GM10847 (cell line): ENCODE results near the gene CARD10.

ENCODE experiments used
- POLR2A ChIP-seq: IDR thresholded peaks from 2 replicates; pipeline ENCODE4 v1.6.1; 2011; ENCODE audit not compliant: insufficient read length; ENCODE audit errors: extremely low read depth

CARD10 gene

DNA sequence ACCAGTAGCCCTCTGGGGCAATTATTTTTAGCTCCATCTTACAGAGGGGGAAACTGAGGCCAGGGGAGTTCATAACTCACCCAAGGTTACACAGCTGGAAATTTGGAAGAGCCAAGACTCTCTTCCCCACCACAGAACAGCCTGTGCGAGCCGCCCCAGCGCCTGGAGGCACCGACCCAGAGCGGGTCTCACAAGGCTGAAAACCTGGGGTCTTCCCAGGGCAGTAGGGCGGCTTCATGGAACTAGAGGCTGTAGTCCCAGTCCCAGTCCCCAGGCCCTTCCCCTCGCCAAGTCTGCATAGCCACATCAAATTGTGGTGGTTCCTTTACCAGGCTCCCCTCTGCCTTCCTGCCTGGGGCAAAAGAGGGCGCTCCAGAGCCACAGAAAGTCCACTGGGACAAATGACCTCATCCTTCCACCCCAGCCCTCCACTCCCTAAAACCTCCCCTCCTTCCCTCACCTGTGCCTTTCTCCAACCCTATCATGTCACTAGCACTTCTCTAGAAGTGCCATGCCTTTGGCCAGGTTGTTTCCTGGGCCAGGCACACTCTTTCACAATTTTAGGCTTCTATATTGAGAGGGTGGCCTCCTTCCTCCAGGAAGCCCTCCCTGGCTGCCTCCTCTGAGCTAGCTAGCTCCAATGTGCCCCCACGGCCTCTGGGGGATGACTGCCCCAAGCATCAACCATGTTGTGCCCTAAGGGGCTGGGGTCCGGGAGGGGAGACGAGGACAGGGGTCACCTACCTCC, 25.9 kb upstream of the CARD10 start:
- TF ChIP-seq POLR2A = no peak

DNA sequence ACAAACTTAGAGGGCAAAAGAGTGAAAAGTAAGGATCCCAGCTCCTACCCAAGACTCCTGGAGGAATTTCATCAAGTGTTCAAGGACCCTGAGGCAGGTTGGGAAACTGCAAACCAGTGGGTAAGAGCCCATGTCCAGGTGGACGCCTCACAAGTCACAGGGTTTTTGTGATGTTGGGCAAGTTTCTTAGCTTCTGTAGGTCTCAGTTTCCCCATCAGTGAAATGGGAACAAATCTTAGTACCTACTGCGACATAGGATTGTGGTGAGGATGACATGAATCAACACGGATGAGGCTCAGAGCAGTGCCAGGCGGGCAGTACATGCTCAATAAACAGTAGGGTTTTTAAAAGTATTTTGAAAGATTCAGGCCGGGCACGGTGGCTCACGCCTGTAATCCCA, 23.7 kb upstream of the CARD10 start:
- TF ChIP-seq POLR2A = no peak

DNA sequence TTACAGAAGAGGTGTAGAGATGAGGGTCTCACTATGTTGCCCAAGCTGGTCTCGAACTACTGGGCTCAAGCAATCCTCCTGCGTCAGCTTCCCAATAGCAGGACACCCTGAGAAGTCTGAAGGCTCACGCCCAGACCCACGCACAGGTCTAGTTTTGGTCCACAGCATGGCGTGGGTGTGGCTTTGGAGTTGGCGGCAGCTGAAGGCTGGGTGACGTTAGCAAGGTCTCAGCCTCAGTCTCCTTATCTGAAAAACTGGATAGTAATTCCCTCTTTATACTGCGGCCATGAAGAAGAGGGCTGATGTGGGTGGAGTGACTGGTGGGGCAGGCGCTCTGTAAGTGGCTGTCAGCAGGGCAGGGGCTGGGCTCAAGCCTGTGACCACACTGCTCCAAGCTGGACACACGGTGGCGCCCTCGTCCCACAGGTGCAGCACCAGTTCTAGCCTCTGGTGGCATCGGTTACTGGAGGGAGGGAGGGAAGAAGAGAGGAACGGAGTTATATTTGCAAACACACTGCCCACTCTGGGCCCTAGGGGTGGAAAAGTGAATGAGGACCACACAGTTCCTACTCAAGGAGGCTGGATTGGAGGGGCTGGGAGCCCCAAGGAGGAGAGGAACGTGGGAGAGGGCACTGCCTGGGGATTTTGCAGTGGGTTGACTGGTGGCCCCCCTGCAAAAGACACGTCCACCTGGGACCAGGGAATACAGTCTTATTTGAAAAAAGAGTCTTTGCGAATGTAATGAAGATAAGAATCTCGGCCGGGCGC, 19.6 kb upstream of the CARD10 start:
- no peak for TF ChIP-seq POLR2A

DNA sequence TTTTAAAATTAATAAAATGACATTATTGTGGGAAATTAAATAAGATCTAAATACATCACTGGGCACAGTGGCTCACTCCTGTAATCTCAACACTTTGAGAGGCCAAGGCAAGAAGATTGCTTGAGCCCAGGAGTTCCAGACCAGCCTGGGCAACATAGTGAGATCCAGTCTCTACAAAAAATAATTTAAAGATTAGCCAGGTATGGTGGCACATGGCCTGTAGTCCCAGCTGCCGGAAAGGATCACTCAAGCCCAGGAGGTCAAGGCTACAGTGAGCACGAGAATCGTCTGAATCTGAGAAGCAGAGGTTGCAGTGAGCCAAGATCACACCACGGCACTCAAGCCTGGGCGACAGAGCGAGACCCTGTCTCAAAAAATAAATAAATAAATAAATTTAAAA, 15.9 kb upstream of the CARD10 start:
- no peak for TF ChIP-seq POLR2A

DNA sequence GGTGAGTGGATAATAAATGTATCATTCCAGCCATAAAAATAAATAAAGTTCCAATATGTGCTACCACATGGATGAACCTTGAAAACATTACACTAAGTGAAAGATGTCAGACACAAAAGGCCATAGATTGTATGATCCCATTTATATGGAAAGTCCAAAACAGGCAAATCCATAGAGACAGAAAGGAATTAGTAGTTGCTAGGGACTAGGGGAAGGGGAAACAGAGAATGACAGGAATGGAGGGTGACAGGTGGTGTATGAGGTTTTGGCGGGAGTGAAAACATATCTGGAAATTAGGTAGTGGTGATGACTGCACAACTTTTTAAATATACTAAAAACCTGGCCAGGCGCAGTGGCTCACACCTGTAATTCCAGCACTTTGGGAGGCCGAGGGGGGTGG, 15.2 kb upstream of the CARD10 start:
- no peak for TF ChIP-seq POLR2A

DNA sequence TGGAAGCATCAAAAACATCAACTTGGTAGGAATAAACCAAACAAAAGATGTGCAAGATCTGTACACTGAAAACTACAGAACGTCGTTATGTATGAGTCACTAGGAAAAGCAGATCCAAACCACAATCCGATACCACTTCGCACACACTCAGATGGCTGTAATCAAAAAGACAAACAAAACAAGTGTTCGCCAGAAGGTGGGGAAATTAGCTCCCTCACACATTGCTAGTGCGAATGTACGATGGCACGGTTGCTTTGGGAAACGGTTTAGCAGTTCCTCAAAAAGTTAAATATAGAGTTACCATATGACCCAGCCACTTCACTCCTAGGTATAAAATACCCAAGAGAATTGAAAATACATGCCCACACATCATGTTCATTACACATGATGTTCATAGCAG, 14.8 kb upstream of the CARD10 start:
- TF ChIP-seq POLR2A = no peak

DNA sequence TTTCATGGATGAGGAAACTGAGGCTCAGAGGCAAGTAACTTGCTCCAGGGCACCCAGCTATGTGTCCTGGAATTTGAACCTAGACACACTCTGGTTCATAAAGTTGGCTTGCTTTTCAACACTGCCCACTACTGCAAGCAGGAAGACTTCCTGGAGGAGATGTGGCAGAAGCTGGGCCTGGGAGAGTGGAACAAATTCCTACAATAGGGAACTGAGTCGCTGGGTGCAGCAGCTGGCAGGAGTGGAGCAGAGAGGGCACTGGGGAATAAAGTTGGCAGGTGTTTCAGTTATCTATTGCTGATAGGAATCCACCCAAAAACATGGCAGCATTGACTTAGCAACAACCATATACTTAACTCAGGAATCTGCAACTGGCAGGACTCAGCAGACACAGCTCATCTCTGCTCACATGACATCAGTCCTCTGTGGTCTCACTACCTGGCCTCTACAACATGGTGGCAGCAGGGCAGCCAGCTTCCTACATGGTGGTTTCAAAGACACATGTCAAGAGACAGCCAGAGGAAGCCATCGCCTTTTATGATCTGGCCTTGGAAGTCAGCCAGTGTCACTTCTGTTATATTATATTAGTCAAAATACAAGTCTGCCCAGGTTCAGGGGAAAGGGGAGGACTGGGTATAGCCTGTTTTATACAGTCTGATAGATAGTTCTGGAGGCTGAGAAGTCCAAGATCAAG, 10.6 kb upstream of the CARD10 start:
- no peak for TF ChIP-seq POLR2A

DNA sequence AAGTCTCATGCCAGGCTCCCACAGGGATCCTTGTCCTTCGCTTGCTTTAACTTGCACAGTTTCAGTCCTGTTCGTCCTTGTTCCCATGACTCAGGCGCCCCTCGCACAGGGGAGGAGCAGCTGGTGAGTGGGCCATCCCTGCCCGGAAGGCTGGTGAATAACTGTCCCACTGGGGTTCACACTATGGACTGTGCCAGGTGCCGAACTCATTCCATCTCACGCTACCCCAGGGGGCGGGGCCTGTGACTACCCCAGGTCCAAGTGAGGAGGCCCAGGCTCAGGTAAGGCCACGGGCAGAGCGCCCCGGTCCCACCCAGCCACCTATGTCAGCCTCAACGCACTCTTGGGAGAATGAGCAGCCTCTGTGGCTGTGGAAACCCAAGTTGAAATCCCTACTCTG, 7.2 kb upstream of the CARD10 start:
- no peak for TF ChIP-seq POLR2A

DNA sequence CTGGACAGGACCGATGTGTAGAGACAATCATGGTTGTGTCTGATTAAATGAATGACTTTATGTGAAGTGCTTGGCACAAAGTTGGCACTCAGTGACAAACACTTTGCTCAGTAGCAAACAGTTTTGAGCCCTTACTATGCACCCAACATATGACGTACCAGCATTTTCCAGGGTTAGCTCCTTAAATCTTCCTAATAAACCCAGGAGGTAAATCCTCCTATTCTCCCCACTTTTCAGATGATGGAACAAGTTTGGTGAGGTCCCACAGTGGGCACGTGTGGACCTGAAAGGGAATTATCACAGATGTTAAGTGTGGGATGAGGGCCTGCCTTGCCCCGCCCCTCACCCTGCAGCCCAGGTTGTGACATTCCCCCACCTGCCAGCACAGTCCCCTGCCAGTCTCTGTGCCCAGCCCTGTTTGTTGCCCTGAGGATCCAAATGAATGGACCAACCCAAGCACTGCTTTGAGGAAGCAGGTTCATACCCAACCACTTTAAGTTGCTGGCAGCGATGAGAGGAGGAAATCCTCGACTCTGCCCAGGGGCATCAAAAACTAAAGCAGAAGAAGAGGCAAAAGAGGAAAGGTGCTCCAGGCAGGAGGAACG, 6.6 kb upstream of the CARD10 start:
- TF ChIP-seq POLR2A = no peak

DNA sequence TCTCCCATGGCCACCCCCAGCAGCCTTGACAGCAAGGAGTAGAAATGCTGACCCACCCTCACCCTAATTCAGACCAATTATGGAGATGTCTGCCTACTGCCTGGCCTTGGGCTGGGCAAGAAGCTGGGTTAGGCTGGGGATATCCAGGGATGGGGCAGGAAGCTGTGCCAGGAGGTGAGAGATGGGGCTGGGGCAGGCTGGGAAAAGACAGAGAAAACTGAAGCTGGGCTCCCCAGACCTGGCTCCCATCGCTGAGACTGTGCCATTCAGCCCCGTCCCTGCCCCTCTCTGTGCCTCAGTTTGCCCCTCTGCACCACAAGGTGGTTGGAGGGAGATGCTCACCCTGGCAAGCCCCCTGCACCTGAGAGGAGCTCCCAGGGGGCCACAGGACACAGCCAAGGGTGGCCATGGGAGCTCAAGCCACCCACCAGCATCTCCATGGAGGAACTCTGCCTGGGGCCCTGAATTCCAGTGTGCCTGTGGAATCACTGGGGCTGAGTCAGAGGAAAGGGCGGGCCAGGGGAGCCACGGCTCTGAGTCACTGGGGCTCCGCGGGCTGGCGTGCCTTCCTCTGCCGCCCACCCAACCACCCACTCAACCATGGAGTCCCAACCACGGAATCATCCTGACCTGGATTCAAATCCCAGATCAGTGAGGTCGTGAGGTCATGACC, 6.0 kb upstream of the CARD10 start:
- TF ChIP-seq POLR2A = no peak

DNA sequence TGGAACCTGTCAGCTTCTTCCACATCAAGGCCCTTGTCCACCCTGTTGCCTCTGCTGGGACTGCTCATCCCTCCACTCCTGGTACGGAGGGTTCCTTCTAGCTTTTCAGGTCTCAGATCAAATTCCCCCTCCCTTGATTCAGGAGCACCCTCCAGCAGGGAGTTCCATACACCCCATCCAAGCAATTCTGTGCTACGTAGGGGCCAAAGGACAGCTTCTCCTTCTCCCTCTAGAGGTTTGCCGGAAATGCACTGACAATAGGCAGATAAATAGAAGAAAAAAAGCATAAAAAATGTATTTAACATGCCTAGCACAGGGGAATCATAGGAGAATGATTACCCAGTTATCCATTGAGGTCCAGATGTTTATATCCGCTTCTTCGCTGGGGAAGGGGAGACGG, 3.3 kb upstream of the CARD10 start:
- TF ChIP-seq POLR2A = no peak

DNA sequence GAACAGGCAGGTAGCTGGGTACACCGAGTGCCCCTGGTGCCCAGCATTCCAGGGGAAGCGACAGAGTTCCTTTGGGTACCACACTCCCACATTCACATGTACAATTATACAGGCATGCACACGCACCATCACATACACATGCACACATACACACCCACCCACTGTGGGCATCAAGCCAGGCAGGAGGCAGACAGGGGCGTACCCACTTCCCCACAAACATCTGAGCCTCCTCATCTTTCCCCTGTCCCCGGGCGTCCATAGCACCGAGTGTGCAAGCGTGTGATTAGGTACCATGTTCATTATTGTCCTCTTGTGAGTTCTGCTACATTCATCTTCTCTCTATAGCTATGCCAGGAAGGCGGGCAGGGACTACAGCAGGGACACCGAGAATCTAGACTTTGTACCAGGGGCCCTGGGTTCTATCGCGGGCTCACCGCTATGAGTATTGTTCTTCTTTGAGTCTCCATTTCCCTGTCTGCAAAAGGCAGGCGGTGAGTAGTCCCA, 2.1 kb upstream of the CARD10 start:
- TF ChIP-seq POLR2A = no peak

DNA sequence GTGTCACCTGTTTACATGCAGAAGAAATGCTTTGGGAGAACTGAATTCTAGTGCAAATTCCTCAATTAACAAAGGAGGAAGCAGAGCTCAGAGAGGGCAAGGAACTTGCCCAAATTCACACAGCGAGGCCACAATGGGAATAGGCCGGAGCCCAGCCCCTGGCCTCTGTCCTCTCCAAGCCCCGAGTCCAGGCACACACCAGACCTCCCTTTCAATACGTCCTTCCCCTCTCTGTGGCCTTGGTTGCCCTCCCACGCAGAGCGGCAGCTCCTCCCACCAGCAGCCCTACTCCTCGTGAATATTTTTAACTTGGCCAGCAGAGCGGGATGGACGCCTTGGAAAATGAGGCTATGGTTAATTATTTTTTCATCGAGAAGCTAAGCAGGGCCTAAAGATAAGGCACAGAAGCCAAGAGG, 1.6 kb upstream of the CARD10 start:
- no peak for TF ChIP-seq POLR2A

DNA sequence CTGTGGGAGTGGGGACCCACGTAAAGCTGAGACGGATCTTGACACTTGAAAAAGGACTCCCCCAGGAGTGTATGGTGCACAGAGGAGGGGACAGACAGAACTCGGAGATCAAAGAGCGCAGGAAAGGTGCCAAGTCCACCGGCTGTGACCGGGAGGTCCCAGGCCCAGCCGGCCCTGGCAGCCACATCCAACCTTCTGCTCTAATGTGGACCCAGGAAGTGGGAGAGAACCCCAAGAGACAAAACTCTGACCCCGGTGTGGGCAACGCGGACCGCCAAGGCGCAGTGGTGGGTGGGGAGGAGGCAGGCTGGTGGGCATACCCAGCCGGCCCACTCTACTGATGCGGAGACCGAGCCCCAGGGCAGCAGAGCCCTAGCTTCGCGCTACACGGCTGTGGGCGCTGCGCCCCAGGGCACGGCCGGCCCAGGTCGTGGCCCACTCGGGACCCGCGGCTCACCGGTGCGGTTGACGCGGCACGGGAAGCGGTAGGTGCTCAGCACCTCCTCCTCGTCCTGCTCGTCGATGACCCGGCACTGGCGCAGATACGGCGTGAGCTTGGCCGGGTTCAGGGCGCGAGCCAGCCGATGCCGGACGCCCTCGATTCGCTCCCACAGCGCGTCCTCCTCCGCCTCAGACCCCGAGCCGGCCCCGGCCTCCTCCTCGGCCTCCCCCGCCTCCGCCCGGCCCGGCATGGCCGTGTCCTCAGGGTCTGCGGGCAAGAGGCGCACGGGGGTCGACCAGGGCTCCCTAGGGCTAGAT, 527 bp downstream of the CARD10 start:
- TF ChIP-seq POLR2A = no peak
